ENCODE measurements around the gene GRID2.

Gene GRID2

GRCh38 chr4:93127489-93127888, 823.7 kb downstream of the GRID2 start:
- DNase-seq = no peak

GRCh38 chr4:93132631-93133030, 828.9 kb downstream of the GRID2 start:
- no peak for DNase-seq

DNA sequence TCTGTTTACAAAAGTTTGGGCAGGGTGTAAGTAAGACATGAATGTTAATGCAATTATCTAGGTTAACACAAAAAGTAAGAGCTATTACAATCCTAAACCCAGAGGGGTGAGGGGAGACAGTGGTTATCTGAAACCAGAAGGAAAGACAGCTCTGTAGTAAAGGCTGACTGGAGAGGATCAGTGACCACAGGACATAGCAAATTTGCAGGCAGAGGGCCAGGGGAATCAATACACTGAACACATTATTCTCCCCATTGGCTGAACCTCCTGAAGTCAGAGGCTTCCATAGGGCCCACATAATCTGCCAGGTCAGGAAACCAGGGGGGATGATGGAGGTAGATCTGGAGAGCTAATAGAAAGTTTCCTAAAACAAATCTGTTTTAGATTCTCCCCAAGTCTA, 835.4 kb downstream of the GRID2 start:
- no peak for DNase-seq

DNA sequence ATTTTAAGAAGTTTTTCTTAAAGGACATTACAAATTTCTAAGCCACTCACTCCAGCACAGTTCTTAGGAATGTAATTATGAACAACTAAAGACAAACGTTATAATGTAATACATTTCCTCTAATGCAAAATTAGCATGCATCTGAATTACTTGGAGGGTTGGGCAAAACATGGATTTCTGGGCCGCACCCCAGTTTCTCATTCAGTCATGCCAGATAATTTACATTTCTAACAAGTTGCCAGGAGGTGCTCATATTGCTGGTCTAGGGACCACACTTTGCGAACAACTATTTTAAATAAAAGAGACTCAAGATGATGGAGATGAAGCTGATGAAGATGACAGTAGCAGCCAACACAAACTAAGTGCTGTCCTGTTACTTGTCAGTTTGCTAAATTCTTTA, 840.1 kb downstream of the GRID2 start:
- DNase-seq = no peak

DNA sequence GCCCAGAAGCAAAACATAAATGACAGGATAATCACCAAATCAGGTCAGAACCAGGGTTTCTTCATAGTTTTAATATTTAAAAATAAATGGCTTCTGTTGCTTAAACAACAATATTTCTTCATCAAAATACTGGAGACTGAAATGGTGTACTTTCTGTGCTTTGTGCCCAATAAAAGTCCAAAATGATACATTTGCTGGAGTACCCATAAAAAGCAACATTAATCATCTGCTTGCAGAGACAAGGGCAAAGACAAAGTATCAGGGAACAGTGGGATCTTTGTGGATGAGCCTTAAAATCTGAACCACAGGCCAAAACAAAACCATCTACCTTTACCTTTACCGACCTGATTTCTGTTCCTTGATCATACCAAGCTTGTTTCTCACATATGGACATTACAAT, 840.9 kb downstream of the GRID2 start:
- DNase-seq = no peak

DNA sequence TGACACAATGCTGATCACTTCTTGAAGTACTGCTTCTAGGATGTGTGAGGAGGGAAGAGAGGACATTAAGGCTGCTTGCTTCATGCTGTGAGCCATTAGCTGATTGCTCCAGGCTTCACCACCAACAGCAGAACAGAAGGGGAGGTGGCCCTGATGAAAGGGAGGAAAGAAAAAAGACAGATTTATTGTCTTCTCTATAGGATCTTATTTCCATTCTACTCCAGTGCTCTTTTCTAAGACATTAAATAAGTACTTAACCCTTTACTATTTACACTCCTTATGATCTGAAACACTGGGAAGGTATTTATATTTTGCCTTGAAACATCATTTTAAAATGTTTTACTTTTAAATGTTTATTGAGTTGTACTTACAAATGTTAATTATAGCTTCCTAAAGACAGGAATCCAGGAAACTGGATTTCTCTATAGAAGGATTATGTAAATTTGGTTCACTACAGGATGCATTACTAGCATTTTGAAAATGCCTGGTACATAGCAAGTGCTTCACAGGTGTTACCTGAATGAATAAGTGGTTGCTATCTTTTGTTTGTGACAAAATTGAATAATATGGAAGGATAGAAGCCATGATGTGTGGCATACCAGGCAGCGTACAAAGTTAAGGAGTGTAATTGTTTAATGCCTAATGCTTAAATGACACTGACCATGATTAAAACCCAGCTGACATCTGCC, 843.9 kb downstream of the GRID2 start:
- no peak for DNase-seq

DNA sequence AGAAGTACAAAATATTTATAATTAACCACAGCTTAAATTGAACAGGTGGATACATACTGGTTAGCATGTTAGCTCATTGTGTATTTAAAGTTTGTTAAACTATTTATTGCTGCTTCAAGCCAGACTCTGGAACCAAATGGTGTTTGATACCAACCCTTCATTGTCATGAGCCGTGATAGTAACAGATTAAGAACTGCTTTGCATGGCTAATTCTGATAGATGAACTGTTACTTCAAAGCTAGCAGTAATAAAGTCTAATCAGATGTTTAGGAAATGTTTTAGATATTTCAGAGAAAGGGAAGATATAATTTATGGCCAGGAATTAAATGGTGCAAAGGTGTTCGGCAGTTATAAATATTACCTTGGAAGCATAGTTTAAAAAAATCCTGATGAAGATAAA, 848.7 kb downstream of the GRID2 start:
- no peak for DNase-seq

DNA sequence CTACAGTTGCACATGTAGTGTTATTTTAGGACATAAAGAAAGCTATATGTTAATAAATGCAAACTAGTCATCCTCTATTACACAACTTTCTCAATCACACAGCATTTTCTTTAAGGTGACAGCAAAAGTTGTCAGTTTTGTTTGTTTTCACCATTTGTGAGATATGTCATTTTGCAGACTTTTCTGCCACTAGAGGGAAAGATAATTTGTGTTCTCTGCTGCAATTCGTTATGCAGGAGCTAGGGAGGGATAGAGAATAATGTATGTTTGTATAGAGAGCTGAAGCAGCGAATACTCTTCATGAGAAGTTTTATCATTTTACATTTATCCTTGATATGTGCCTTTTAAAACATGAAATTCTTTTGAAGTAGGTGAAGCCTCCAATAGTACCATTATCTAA, 854.2 kb downstream of the GRID2 start:
- DNase-seq = no peak

GRCh38 chr4:93168053-93168452, 864.3 kb downstream of the GRID2 start:
- DNase-seq = no peak

DNA sequence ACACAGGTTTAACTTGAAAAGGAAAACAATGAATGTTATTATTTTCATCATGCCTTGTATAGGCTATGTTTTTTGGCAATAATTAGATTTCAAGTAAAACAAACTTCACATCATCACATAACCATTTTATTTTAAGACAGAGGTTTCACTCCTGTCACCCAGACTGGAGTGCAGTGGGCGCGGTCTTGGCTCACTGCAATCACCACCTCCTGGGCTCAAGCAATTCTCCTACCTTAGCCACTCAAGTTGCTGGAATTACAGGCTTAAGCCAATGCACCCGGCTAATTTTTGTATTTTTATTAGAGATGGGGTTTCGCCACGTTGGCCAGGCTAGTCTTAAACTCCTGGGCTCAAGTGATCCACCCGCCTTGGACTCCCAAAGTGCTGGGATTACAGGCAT, 866.2 kb downstream of the GRID2 start:
- no peak for DNase-seq

- no peak for DNase-seq
These were observed 870.8 kb downstream of the GRID2 start for GRCh38 chr4:93174598-93174997.

DNA sequence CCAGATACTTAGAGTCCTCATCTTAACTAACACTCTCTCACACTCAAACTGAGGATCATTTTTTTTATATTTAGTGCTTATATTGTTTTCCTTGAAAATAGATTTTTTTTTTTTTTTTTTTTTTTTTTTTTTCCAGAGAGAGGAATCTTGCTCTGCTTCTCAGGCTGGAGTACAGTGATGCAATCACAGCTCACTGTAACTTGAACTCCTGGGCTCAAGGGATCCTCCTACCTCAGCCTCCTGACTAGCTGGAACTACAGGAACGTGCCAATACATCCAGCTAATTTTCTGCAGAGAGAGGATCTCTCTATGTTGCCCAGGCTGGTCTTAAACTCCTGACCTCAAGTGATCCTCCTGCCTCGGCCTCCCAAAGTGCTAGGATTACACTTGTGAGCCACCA, 874.5 kb downstream of the GRID2 start:
- DNase-seq = no peak

DNA sequence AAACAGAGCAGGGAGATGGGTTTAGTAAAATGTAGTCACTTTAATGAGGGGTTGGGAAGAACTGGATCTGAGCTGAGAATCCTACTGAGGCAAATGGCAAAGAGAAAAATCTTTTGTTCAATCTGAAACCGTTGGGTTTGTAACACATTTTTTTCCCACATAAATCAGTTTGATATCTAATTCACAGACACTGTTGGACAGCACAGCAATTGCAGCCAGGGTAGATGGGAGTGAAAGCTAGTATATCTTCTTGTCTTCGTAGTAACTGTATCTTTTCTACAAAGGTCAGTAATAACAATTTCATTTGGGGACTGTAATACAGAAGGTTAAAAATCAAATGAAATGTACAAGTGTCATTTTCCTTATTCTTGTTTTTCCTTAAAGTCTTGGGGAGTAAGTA, 875.3 kb downstream of the GRID2 start:
- no peak for DNase-seq

- DNase-seq = no peak
These were observed 879.0 kb downstream of the GRID2 start for GRCh38 chr4:93182722-93183121.

GRCh38 chr4:93183576-93183975, 879.8 kb downstream of the GRID2 start:
- DNase-seq = no peak

- DNase-seq = no peak
These were observed 880.3 kb downstream of the GRID2 start for GRCh38 chr4:93184053-93184452.

DNA sequence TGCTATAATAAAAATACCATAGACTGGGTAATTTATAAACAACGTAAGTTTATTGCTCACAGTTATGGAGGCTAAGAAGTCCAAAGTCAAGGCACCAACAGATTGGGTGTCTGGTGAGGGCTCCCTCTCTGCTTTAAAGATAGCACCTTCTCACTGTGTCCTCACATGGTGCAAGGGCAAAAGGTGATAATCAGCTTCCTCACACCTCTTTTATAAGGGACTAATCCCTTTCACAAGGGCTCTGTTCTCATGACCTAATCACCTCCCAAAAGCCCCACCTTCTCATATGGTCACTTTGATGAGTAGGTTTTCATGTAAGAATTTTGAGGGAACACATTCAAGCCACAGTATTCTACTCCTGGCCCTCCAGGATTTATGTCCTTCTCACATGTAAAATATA, 883.1 kb downstream of the GRID2 start:
- no peak for DNase-seq

DNA sequence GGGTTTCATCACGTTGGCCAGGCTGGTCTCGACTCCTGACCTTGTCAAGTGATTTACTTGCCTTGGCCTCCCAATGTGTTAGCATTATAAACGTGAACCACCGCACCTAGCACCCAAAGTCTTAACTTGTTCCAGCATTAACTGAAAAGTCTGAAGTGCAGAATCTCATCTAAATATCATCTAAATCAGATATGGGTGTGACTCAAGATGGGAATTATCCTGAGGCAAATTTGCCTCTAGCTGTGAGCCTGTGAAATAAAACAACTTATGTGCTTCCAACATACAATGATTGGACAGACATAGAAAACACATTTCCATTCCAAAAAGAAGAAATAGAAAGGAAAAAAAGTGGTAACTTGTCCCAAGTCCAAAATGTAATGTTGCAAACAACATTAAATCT, 883.7 kb downstream of the GRID2 start:
- DNase-seq = no peak

GRCh38 chr4:93187892-93188291, 884.1 kb downstream of the GRID2 start:
- DNase-seq = no peak

DNA sequence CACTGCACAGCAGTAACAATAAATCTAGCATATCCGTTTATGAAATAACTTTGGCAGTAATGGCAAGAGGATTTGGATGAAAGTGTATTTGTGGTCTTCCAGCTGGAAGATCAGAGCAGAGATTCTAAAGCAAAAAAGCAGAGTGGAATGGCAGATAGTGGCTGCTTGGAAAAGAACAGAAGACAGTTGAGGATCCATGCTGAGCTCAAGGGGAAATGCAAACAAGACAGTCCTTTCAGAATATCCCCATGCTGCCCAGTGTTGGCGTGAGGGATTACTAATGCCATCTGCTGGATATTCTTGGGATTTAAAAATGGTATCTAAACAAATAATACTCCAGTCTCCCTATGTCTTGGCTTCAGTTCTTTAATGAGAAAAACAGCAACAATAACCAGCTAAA, 895.7 kb downstream of the GRID2 start:
- DNase-seq = no peak

DNA sequence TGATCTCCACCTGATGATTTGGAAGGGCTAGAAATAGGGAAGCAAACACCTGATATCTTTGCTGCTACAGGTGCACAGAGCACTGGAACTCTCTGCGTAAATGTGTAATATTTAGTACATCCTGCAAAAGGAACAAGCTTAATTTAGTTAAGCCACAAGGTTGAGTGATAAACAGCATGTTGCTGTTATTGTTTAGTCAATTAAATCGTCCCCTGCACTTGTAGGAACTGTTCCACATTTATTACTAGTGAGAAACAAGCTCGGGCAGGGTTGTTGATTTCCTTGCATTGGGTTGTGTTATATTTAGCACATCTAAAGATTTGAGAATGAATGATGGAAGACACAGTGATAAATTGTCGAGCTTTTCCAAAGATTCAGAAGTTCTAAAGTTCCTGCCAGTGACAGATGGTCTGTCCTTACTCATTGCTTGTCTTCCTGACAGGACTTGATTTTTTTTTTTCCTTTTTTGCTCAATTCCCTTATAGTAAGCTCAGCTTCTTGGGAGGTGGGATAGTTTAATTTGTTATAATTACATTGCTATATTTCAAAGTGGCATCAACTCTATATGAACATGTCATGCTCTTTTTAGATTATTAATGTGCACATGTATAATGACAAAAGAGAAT, 897.8 kb downstream of the GRID2 start:
- no peak for DNase-seq

- no peak for DNase-seq
These were observed 899.9 kb downstream of the GRID2 start for GRCh38 chr4:93203708-93204107.

DNA sequence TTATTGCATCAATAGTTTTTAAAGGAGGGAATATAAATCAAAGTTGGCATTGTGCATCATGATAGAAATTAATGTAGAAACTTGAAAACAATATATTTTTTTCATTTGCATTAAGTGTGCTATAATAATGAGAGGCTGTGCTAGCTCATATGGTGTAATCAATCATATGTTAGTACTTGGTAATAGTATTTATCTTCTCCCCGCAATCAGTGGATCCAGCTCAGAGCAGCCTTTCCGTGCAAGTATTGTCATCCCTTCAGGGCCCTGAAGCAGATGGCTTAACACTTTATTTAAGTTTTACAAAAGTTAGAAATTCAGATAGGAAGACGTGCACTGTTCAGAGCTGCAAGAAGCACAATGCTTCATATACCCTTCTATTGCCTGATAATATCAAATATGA, 908.5 kb downstream of the GRID2 start:
- DNase-seq = no peak

DNA sequence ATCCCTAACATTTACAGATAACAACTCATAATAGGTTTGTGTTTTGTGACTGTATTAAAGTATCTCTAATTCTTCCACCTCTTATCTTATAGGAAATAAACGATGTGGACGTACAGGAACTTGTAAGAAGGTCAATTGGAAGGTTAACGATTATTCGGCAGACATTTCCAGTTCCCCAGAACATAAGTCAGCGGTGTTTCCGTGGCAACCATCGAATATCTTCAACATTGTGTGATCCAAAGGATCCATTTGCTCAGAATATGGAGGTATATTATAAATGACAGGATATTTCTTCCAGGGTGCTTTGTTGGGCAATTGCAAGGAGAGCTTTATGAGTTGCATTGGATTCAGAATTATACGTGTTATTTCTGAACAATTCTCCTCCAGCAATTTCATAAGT, 912.9 kb downstream of the GRID2 start:
- no peak for DNase-seq

GRCh38 chr4:93217431-93217830, 913.7 kb downstream of the GRID2 start:
- DNase-seq = no peak
